HCT116 (cell line): ENCODE measurements around the gene ARL2. TPM values are rescaled to one million over a fixed set of nuclear protein-coding genes. Genes with fewer than 3 reads are reported as not detected.

ENCODE experiments used
- ATAC-seq: fragments of 200-7000 bp; cut with Tn5 transposase; 2 replicates; pipeline ENCODE4 v1.9.1; 2020; ENCODE audit warnings: mild to moderate bottlenecking, moderate library complexity
- BruUV-seq: library from RNA; stranded (reverse); fragments of 400-500 nt; replicated peaks from 2 replicates; lab custom pipeline; 2021; lab: Mats Ljungman, UMichigan
- CTCF ChIA-PET: fragments of 300-600 bp; sonication (Branson Sonifier 250); formaldehyde crosslinking; loops from one replicate; lab custom pipeline; 2021; ENCODE audit warnings: antibody characterized with exemption; lab: Charles Lee
- POLR2A ChIA-PET: fragments of 300-600, 350-600 bp; sonication (Branson Sonifier 250); formaldehyde crosslinking; loops from one replicate; lab custom pipeline; 2021; ENCODE audit warnings: antibody characterized with exemption; lab: Charles Lee
- RAD21 ChIA-PET, 2 experiments: fragments of 300-600 bp; sonication (Branson Sonifier 250); formaldehyde crosslinking; loops; one replicate each; lab custom pipeline; 2023; ENCODE audit warnings: low total read pairs in 2 of 2; ENCODE audit not compliant: uncharacterized antibody in 2 of 2, unreplicated experiment in 2 of 2, low non-redundant PET in 1 of 2; lab: Charles Lee
- DNase-seq: peaks from one replicate; pipeline ENCODE4 v3.0.0-alpha.2; 2010; ENCODE audit warnings: low read depth, low spot score
- H2AFZ ChIP-seq: fragments of 200-600 bp; shearing (Covaris generic), sonication (generic); 2 replicates; pipeline ENCODE4 v1.6.1; 2017; ENCODE audit warnings: low read depth, mixed run types, mixed read lengths, antibody characterized with exemption, low read length; ENCODE audit not compliant: poor library complexity, severe bottlenecking
- H3K27ac ChIP-seq: 2 replicates; pipeline ENCODE4 v1.5.1; 2012; ENCODE audit warnings: low read depth, low read length
- H3K27me3 ChIP-seq: fragments of 200-600 bp; sonication (generic); 2 replicates; pipeline ENCODE4 v1.6.1; 2016; ENCODE audit warnings: mixed run types, low read length, mixed read lengths; ENCODE audit not compliant: insufficient read depth
- H3K36me3 ChIP-seq, 2 experiments: fragments of 200-500 bp in 1 of 2; fragments of 200-600 bp in 1 of 2; sonication (Bioruptor generic) in 1 of 2; sonication (generic) in 1 of 2; 2 replicates each; pipeline versions ENCODE4 v1.5.1 to v1.6.1; 2014 to 2016; ENCODE audit warnings: low read length in 2 of 2, inconsistent platforms in 1 of 2, mixed read lengths in 1 of 2, mixed run types in 1 of 2; ENCODE audit not compliant: insufficient read depth in 2 of 2, control insufficient read depth in 1 of 2
- H3K4me1 ChIP-seq, 2 experiments: fragments of 200-600 bp in 1 of 2; sonication (generic) in 1 of 2; 2 replicates each; pipeline versions ENCODE4 v1.5.1 to v1.6.1; 2012 to 2017; ENCODE audit warnings: low read length in 2 of 2, inconsistent platforms in 1 of 2, mild to moderate bottlenecking in 1 of 2, mixed read lengths in 1 of 2, mixed run types in 1 of 2, moderate library complexity in 1 of 2; ENCODE audit not compliant: insufficient read depth in 2 of 2, control insufficient read depth in 1 of 2
- H3K4me2 ChIP-seq: fragments of 200-600 bp; sonication (generic); 2 replicates; pipeline ENCODE4 v1.6.1; 2017; ENCODE audit warnings: mixed run types, low read length, mixed read lengths
- H3K4me3 ChIP-seq, 2 experiments: fragments of 200-600 bp in 1 of 2; sonication (generic) in 1 of 2; replicated peaks in 1 of 2; 2 replicates each; pipeline ENCODE4 v1.5.1; 2011 to 2016; ENCODE audit warnings: low read length in 2 of 2, control low read depth in 1 of 2, low read depth in 1 of 2, mild to moderate bottlenecking in 1 of 2, mixed read lengths in 1 of 2, mixed run types in 1 of 2
- H3K79me2 ChIP-seq: fragments of 200-600 bp; sonication (generic); 2 replicates; pipeline ENCODE4 v1.6.1; 2017; ENCODE audit warnings: mild to moderate bottlenecking, mixed run types, low read length, moderate library complexity, mixed read lengths; ENCODE audit not compliant: insufficient read depth
- H3K9ac ChIP-seq: fragments of 200-600 bp; sonication (generic); 2 replicates; pipeline ENCODE4 v1.6.1; 2016; ENCODE audit warnings: low read length, mixed read lengths
- H3K9me2 ChIP-seq: fragments of 200-600 bp; sonication (generic), shearing (Covaris generic); 2 replicates; pipeline ENCODE4 v1.6.1; 2017; ENCODE audit warnings: mixed run types, mild to moderate bottlenecking, moderate library complexity; ENCODE audit not compliant: insufficient read depth
- H3K9me3 ChIP-seq, 2 experiments: fragments of 200-500 bp in 1 of 2; fragments of 200-600 bp in 1 of 2; sonication (Bioruptor generic) in 1 of 2; sonication (generic) in 1 of 2; 2 replicates each; pipeline ENCODE4 v1.6.1; 2014 to 2017; ENCODE audit warnings: low read length in 2 of 2, mixed read lengths in 2 of 2, inconsistent platforms in 1 of 2, low read depth in 1 of 2, mild to moderate bottlenecking in 1 of 2, mixed run types in 1 of 2, moderate library complexity in 1 of 2; ENCODE audit not compliant: control insufficient read depth in 1 of 2, insufficient read depth in 1 of 2
- H4K20me1 ChIP-seq: fragments of 200-600 bp; sonication (generic), shearing (Covaris generic); 2 replicates; pipeline ENCODE4 v1.6.1; 2017; ENCODE audit warnings: mixed run types, mild to moderate bottlenecking, moderate library complexity; ENCODE audit not compliant: insufficient read depth
- CBX3 ChIP-seq: IDR thresholded peaks from 2 replicates; pipeline ENCODE4 v1.6.1; 2012; ENCODE audit warnings: low read depth
- CEBPB ChIP-seq: IDR thresholded peaks from 2 replicates; pipeline ENCODE4 v1.6.1; 2012; ENCODE audit warnings: low read depth
- EGR1 ChIP-seq: IDR thresholded peaks from 2 replicates; pipeline ENCODE4 v1.6.1; 2012; ENCODE audit warnings: low read depth
- ELF1 ChIP-seq: IDR thresholded peaks from 2 replicates; pipeline ENCODE4 v1.6.1; 2012; ENCODE audit warnings: low read depth, borderline replicate concordance
- EZH2 ChIP-seq: fragments of 200-600 bp; sonication (generic); IDR thresholded peaks from 2 replicates; pipeline ENCODE4 v1.6.1; 2017; ENCODE audit warnings: antibody characterized with exemption, mixed run types
- EZH2phosphoT487 ChIP-seq: fragments of 200-600 bp; IDR thresholded peaks from 2 replicates; pipeline ENCODE4 v1.6.1; 2018; ENCODE audit warnings: antibody characterized with exemption, borderline replicate concordance
- JUND ChIP-seq: IDR thresholded peaks from 2 replicates; pipeline ENCODE4 v1.6.1; 2012
- POLR2A ChIP-seq: IDR thresholded peaks from 2 replicates; pipeline ENCODE4 v1.7.0; 2011; ENCODE audit warnings: borderline replicate concordance; ENCODE audit not compliant: insufficient read depth, insufficient read length; ENCODE audit errors: extremely low read depth
- POLR2AphosphoS5 ChIP-seq: IDR thresholded peaks from 2 replicates; pipeline ENCODE4 v1.6.1; 2011; ENCODE audit warnings: mild to moderate bottlenecking, low read depth, low read length, moderate library complexity
- SP1 ChIP-seq: IDR thresholded peaks from 2 replicates; pipeline ENCODE4 v1.6.1; 2012; ENCODE audit warnings: low read depth
- SRF ChIP-seq: IDR thresholded peaks from 2 replicates; pipeline ENCODE4 v1.6.1; 2012; ENCODE audit warnings: low read depth
- YY1 ChIP-seq: IDR thresholded peaks from 2 replicates; pipeline ENCODE4 v1.6.1; 2011; ENCODE audit warnings: low read length, low read depth, moderate library complexity, mild to moderate bottlenecking; ENCODE audit not compliant: insufficient replicate concordance; ENCODE audit errors: extremely low read depth
- ZFX ChIP-seq: fragments of 450-650 bp; IDR thresholded peaks from 2 replicates; pipeline ENCODE4 v1.6.1; 2017
- ZNF274 ChIP-seq: fragments of 200-500 bp; sonication (Bioruptor generic); IDR thresholded peaks from 2 replicates; pipeline ENCODE4 v1.6.1; 2014; ENCODE audit warnings: mild to moderate bottlenecking, low read depth, low read length, inconsistent platforms
- intact Hi-C: fragments of 100-400 bp; cut with micrococcal nuclease; formaldehyde crosslinking; loops from 2 replicates; pipeline ENCODE4 v1.10.0; 2022
- total RNA-seq: library from RNA; stranded (reverse); gene quantifications from one replicate; pipeline ENCODE4 v1.2.1, GENCODE V29; 2021; ENCODE audit not compliant: unreplicated experiment
- TF ChIP-seq, protein P1 (sequence below): IDR thresholded peaks from 2 replicates; pipeline ENCODE4 v1.6.1; 2012
- TF ChIP-seq, protein P2 (sequence below), 3 experiments: fragments of 200-600 bp in 1 of 3; sonication (generic) in 1 of 3; IDR thresholded peaks in 2 of 3; conservative IDR thresholded peaks in 1 of 3; 2 replicates each; pipeline ENCODE4 v1.5.1; 2012 to 2017; ENCODE audit warnings: low read depth in 2 of 3, low read length in 2 of 3, antibody characterized with exemption in 1 of 3, borderline replicate concordance in 1 of 3, control low read depth in 1 of 3, mild to moderate bottlenecking in 1 of 3, mixed read lengths in 1 of 3, mixed run types in 1 of 3, moderate library complexity in 1 of 3; ENCODE audit not compliant: insufficient read depth in 1 of 3
- TF ChIP-seq, protein P3 (sequence below): IDR thresholded peaks from 2 replicates; pipeline ENCODE4 v1.6.1; 2012
- TF ChIP-seq, protein P4 (sequence below): IDR thresholded peaks from 2 replicates; pipeline ENCODE4 v1.6.1; 2011; ENCODE audit warnings: mild to moderate bottlenecking, low read length, moderate library complexity; ENCODE audit not compliant: insufficient replicate concordance; ENCODE audit errors: extremely low read depth

Gene ARL2
- total RNA-seq, 1 experiment from 2014 or later = 68.7 TPM

DNA sequence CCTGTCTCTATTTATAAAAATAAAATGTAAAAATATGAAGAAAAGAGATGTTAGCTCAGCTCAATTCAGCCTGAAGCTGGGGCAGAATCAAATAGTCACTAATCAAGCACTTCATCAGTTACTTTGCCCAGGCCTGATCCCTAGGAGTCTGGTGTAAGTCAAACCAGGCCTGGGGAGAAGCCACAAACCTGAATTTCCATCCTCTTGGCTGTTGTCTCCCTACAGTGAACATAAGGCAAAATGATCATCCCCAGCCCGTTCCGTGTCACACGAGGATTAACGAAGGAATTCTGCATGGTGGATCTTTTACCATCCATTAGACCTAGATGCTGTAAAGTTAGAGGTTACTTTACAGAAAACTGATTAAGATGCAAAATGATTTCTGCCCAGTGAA lies 50.9 kb downstream of the ARL2 start:
- ChIA-PET RAD21 (no interaction called here), CTCF (no interaction called here)
- Histone ChIP-seq H3K36me3 (no peaks in the 10 kb centered on the region), H3K27me3 (no peaks in the 10 kb centered on the region), H3K9ac (no peak overlapping the region), H4K20me1 (no peaks in the 10 kb centered on the region), H3K9me3 (no peaks in the 10 kb centered on the region), H3K4me3 (no peak overlapping the region), H3K27ac (no peak overlapping the region), H3K4me2 (no peak overlapping the region), H3K4me1 (no peaks in the 10 kb centered on the region)
- no peak for DNase-seq
- intact Hi-C loops = no loop called here
- TF ChIP-seq, protein P1, sequence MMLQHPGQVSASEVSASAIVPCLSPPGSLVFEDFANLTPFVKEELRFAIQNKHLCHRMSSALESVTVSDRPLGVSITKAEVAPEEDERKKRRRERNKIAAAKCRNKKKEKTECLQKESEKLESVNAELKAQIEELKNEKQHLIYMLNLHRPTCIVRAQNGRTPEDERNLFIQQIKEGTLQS = no peak
- no peak for TF ChIP-seq ZNF274
- TF ChIP-seq ELF1 = no peak
- no peak for TF ChIP-seq YY1
- TF ChIP-seq, protein P2, sequence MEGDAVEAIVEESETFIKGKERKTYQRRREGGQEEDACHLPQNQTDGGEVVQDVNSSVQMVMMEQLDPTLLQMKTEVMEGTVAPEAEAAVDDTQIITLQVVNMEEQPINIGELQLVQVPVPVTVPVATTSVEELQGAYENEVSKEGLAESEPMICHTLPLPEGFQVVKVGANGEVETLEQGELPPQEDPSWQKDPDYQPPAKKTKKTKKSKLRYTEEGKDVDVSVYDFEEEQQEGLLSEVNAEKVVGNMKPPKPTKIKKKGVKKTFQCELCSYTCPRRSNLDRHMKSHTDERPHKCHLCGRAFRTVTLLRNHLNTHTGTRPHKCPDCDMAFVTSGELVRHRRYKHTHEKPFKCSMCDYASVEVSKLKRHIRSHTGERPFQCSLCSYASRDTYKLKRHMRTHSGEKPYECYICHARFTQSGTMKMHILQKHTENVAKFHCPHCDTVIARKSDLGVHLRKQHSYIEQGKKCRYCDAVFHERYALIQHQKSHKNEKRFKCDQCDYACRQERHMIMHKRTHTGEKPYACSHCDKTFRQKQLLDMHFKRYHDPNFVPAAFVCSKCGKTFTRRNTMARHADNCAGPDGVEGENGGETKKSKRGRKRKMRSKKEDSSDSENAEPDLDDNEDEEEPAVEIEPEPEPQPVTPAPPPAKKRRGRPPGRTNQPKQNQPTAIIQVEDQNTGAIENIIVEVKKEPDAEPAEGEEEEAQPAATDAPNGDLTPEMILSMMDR (IDR thresholded peaks at IDR 0.05 in 2 of 3, conservative IDR thresholded peaks at IDR 0.05 in 1 of 3; ENCODE audit: borderline replicate concordance in 1 of 3, insufficient read depth in 1 of 3, low read depth in 2 of 3, low read length in 2 of 3) = no peak
- TF ChIP-seq SP1 = no peak
- TF ChIP-seq SRF = no peak
- TF ChIP-seq CBX3 = no peak
- TF ChIP-seq CEBPB = no peak
- no peak for TF ChIP-seq POLR2AphosphoS5
- no peak for TF ChIP-seq EZH2
- no peak for TF ChIP-seq EZH2phosphoT487
- TF ChIP-seq EGR1 = no peak
- TF ChIP-seq, protein P3, sequence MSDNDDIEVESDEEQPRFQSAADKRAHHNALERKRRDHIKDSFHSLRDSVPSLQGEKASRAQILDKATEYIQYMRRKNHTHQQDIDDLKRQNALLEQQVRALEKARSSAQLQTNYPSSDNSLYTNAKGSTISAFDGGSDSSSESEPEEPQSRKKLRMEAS = no peak
- TF ChIP-seq, protein P4, sequence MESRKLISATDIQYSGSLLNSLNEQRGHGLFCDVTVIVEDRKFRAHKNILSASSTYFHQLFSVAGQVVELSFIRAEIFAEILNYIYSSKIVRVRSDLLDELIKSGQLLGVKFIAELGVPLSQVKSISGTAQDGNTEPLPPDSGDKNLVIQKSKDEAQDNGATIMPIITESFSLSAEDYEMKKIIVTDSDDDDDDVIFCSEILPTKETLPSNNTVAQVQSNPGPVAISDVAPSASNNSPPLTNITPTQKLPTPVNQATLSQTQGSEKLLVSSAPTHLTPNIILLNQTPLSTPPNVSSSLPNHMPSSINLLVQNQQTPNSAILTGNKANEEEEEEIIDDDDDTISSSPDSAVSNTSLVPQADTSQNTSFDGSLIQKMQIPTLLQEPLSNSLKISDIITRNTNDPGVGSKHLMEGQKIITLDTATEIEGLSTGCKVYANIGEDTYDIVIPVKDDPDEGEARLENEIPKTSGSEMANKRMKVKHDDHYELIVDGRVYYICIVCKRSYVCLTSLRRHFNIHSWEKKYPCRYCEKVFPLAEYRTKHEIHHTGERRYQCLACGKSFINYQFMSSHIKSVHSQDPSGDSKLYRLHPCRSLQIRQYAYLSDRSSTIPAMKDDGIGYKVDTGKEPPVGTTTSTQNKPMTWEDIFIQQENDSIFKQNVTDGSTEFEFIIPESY = no peak
- no peak for TF ChIP-seq ZFX
- TF ChIP-seq POLR2A = no peak
- TF ChIP-seq JUND = no peak
- TF ChIP-seq, all 23 proteins: peak for 0
- no peaks in the 10 kb centered on the region for H3K79me2 ChIP-seq
- no peaks in the 10 kb centered on the region for H3K9me2 ChIP-seq
- H2AFZ ChIP-seq = no peak overlapping the region
- no peak for ATAC-seq
- POLR2A ChIA-PET = no interaction called here
- no TSS peak for BruUV-seq
